HG02884 (cell line): Measurements from ENCODE around the gene LDLRAD4.

Source experiments
- ATAC-seq: cut with Tn5 transposase; IDR thresholded peaks from one replicate; pipeline ENCODE4 v1.9.1; 2021; ENCODE audit warnings: mild to moderate bottlenecking, moderate library complexity; ENCODE audit not compliant: unreplicated experiment

The LDLRAD4 gene

GRCh38 chr18:13218368-13218991, at the start of gene LDLRAD4:
Gene LDLRAD4, plus strand, starts transcription at chr18:13218760.
- ATAC-seq, result no peak

DNA sequence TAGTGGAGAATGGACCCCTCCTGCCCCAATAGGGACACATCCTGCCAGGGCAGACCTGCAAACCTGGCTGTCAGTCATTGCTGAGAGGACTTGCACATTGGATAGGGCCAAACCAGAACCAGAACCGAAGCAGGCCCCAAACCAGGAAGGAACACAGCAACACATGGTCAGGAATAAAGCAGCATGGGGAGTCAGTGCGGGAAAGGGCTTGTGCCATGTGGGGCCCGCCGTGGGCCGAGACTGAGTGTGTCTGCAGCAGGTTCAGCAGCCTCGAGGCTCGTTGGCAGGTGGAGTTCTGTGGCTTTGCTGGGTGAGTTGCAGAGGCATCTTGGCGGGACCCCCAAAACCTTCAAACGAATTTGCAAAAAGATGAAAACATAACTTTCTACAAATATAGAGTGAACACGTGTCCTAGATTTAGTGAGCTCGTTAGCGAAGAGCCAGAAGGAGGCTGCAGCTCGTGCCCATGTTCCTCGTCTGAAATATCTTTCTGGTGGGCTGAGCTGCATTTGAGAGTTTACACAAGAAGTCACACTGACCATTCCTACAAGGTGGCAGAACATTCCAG, 44.9 kb upstream of the LDLRAD4 start:
- ATAC-seq, result no peak

- no peak for ATAC-seq
Measured at GRCh38 chr18:13175266-13175665, 43.3 kb upstream of the LDLRAD4 start.

DNA sequence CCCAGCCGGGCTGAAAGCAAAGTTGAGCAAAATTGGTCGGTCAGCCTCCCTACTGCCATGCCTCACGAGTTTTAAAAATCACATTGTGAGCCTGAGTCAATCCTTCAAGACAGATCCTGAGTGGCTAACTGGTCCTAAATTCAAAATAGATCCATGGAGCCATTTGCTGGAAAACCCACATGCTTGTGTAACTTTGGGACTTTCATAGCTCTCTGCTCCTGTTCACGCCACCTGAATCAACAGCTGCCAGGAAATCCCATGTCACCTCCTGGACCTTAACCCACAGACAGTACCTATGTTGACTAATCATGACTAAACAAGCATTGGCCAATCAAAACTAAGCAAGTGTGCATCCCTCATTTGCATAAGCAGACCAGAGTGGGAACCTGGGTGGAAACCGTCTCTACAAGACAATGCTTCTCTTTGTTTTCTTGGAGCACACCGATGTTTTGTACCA, 42.8 kb upstream of the LDLRAD4 start:
- no peak for ATAC-seq

DNA sequence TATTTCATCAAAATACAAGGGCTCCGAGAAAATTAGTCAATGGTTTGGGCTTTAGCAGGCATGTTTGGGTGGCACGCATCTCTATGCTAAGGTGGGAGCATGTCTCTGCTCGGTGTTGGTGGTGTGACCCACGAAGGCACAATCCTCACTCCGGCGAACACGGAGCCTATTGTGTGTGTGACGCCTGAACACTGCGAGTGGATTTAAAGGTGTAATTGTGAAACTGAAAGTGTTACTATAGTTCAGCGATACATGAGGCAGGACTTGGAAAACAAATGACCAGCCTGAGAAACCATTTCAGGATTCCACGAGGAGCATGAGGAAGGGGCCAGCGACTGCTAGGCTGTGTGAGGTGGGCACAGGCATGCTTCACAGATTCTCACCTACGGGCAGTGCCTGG, 41.7 kb upstream of the LDLRAD4 start:
- ATAC-seq, result no peak

- ATAC-seq, result no peak
Measured at GRCh38 chr18:13178197-13178596, 40.4 kb upstream of the LDLRAD4 start.

DNA sequence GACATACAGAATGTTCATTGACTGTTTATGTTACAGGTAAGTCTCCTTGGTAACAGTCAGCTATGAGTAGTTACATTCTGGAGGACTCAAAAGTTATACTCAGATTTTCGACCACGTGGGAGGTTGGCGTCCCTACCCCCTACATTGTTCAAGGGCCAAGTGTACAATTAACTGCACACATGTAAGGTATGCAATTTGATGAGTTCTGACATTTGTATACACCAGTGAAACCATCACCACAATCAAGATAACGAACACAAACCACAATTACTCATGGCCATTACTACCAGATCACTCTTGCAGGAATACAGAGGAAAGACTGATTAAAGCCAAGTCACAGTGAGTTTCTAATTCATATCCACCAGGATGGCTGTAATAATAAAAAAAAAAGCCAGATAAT, 39.6 kb upstream of the LDLRAD4 start:
- ATAC-seq, result no peak

DNA sequence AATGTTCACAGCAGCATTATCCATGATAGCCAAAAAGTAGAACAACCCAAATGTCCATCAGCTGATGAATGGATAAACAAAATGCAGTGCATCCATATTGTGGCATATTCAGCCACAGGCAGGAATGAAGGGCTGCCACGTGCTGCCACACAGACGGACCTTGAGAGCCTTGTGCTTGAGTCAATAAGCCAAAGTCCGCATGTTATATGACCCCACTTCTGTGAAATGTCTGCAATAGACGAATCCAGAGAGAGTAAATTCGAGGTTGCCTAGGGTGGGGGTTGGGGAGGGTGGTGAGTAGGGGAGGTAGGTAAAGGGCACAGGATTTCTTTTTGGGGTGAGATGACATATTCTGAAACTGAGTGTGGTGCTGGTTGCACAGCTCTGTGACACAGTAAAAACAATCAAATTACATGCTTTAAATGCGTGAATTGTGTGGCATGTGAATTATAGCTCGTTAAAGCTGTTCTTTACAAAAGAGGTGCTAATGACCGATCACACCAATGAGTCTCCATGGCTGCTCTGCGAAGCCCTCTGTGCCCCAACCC, 38.9 kb upstream of the LDLRAD4 start:
- no peak for ATAC-seq

GRCh38 chr18:13180614-13181375, 37.8 kb upstream of the LDLRAD4 start:
- no peak for ATAC-seq

GRCh38 chr18:13181765-13182164, 36.8 kb upstream of the LDLRAD4 start:
- ATAC-seq, result no peak

DNA sequence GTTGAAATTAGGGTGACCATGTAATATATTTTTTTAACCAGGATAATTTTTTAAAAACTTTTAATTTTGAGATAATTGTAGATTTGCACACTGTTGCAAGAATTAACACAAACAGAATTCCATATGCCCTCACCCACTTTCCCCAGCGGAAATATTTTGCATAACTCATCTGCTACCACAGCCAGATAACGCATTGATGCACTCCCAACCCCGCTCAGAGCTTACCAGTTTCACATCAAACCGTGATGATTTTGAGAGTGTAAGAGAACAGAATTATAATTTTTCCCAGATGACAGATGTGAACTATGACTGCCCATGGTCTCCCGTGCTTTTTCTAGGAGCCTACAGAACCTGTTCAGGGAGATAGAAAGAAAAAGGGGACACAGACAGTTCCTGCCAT, 35.2 kb upstream of the LDLRAD4 start:
- no peak for ATAC-seq

- ATAC-seq, result no peak
Measured at GRCh38 chr18:13183790-13184189, 34.8 kb upstream of the LDLRAD4 start.

DNA sequence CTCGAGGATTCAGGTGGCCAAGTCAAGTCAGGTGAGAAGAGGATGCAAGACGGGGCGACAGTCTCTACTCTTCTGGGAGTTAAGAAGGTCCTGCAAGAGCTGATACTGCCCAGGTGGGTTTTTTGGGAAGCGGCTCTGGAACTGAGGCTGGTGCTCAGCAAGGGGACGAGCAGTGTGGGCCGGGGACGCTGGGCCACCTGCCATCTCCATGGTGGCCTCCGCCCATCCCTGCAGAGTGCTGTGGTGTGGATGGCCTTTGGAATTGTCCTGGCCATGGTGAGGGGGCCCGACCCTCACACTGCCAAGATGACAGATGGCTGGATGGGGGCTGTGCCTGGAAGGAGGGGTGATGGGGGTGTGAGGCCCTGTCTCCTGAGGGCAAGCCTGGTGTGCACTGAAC, 34.2 kb upstream of the LDLRAD4 start:
- ATAC-seq, result no peak

DNA sequence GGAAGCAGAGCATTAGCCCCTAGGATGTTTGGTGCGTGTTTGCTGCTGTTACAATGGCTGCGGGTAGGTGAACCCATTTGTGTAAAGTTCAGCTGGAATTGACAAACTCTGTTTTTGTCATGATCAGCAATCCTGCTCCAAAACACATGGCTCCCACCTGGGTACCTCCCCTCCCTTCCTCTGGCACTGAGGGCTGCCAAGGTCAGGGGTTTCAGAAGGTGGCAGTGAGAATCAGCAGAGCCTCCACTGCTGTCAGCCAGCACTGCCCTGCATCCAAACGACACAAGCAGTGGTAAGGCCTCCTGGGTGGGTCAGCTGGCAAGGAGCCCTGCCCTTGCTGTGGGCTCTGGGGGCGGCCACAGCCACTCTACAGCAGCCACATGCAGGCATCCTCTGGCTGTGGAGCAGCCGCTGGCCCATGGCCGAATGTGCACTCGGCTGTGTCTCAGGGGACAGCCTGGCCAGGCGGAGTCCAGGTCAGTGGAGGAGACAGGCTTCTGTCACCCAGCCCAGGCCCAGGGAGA, 32.8 kb upstream of the LDLRAD4 start:
- no peak for ATAC-seq

DNA sequence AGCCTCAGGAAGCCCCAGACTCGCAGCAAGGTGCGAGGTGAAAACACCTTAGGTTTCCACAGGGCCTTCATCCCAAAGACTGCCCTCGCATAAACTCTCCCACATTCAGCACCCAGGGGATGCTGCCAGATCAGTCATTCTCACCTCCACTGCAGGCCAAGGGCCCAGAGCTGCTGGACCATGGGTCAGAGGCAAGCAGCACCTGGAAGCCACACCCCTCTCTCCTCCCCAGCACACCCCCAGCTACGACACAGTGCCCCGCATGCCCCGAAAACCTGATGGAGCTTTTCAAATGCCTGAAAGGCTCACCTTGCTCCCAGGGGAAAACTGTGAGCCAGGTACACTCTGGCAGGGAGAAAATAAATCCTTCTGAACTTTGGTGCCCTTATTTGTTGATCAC, 31.9 kb upstream of the LDLRAD4 start:
- ATAC-seq, result no peak

- ATAC-seq, result no peak
Measured at GRCh38 chr18:13187498-13187897, 31.1 kb upstream of the LDLRAD4 start.

- ATAC-seq, result no peak
Measured at GRCh38 chr18:13191031-13191430, 27.5 kb upstream of the LDLRAD4 start.

- no peak for ATAC-seq
Measured at GRCh38 chr18:13191779-13192178, 26.8 kb upstream of the LDLRAD4 start.

DNA sequence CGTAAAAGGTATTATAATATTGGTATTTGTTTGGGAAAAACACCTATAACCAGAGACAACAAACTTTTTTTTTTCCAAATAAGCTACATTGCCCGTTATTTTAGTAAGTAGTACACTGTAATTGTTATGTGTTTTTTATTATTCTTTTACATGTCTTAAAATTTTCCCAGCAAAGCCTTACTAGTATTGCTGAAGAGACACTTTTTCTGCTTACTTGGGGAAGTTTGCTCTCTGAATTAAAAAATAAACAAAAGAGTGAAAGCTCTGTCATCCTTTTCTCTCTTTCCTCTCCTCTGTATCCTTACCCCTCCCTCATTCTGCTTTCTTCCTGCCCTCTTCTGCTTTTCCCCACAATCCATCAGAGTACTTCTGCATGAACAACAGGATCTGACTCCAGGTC, 25.6 kb upstream of the LDLRAD4 start:
- ATAC-seq, result no peak

DNA sequence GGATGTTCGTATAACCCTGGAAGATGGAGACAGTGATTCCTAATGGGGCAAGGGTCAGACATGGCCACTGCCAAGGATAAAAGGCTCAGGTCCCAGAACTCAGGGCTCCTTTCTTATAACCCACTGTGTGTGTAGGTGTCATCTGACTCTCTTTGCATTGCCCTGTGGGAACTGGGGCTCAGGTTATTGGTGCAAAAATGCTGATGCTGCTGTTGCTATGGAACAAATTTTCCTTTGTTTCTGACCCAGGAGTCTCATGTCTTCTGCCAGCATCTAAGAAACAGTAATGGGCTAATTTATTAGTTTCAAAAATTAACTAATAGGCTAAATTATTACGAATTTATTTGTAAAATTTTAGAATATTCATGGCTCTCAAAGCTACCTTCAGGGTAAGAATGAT, 24.3 kb upstream of the LDLRAD4 start:
- no peak for ATAC-seq

- no peak for ATAC-seq
Measured at GRCh38 chr18:13198701-13199100, 19.9 kb upstream of the LDLRAD4 start.

DNA sequence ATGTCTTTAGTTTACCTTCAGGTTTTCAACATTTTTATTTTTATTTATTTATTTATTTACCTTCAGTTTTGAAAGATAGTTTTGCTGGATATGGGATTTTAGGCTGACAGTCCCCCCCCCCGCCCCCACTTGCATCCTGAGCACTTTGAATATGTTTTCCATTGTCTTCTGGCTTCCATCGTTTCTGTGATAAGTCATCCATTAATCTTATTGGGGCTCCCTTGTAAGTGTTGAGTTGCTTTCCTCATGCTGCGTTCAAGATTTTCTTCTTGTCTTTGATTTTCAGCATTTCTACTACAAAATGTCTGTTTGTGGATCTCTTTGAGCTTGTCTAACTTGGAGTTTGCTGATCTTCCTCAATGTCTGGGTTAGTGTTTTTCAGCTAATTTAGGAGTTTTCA, 19.4 kb upstream of the LDLRAD4 start:
- no peak for ATAC-seq
